ENCODE measurements around the gene BTG2.

The BTG2 gene

DNA sequence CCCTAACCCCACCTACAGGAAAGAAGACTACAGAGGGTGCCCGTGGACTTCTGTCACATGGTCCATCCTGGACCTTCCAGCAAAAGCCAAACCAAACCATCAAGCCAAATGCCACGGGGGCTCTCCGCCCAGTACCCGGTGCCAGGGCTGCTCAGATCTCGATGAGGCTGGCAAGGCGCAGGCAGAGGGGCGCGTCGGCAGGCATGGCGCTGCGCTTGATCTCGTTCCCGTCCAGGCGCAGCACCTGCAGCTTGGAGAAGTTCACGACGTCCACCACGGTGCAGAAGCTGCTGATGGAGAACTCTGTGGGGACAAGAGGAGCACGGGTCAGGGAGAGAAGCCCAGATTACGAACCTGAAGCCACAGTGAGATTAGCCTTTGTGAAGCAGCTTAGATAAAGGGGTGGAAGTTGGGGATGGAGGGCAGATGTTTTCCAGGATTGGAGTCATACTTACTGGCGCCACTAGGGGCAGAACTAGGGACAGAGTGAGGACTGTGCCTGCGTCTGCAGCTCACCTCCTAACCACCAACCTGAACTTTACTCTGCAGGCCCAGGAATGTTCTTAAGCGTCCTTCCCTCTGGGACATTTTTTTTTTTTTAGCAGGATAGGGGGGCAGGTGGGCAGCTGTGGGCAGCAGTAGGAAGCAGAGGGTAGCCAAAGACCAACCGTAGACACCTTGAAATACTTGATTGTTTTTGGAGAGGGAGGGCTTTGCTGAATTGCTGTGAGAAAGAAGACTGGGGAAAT is 37.0 kb downstream of the BTG2 start:
- peak in 1 of 2 donors; percentile 42 for DNase-seq (ENCODE audit: low read depth in 2 of 2)

DNA sequence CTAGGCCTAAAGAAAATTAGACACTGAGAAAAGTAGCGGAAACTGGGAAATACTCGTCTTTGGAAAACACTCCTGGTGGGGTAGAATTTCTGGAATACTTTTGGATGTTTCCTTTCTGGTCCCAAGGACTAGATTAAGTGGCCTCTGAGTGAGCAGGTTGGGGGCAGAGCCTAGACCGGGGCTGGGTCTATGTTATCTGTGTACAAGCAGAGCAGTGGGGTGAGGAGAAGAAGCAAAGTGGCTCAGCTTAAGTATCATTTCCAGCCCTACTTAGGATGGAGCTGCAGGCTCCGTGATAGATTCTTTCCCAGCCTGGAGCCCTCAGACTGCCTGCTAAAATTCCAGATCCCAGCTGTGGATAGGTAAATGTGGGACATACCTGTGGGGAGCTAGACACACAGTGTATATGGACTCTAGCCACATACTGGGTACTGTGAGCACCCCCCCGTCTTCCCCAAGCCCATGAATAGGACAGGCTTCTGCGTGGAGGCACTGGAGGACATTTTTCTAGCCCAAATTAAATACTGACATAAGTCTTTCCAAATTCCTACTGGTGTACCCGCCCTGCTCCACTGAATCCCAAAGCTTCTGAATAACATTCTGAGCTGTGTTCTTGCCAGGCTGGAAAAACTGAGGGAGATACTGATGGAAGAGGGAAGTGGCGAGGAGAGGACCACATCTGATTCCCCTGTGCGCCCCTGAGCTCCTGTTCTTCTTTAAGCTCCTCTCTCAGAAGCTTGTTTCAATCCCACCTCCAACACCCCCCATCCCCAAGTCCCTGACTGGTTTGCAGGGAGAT is 38.8 kb downstream of the BTG2 start:
- no peak for DNase-seq (ENCODE audit: low read depth in 2 of 2)

GRCh38 chr1:203346060-203346768 is 40.9 kb downstream of the BTG2 start:
- DNase-seq (ENCODE audit: low read depth in 2 of 2): no peak

GRCh38 chr1:203346769-203347102 is 41.4 kb downstream of the BTG2 start:
- no peak for DNase-seq (ENCODE audit: low read depth in 2 of 2)

GRCh38 chr1:203349166-203349565 is 43.8 kb downstream of the BTG2 start:
- no peak for DNase-seq (ENCODE audit: low read depth in 2 of 2)

DNA sequence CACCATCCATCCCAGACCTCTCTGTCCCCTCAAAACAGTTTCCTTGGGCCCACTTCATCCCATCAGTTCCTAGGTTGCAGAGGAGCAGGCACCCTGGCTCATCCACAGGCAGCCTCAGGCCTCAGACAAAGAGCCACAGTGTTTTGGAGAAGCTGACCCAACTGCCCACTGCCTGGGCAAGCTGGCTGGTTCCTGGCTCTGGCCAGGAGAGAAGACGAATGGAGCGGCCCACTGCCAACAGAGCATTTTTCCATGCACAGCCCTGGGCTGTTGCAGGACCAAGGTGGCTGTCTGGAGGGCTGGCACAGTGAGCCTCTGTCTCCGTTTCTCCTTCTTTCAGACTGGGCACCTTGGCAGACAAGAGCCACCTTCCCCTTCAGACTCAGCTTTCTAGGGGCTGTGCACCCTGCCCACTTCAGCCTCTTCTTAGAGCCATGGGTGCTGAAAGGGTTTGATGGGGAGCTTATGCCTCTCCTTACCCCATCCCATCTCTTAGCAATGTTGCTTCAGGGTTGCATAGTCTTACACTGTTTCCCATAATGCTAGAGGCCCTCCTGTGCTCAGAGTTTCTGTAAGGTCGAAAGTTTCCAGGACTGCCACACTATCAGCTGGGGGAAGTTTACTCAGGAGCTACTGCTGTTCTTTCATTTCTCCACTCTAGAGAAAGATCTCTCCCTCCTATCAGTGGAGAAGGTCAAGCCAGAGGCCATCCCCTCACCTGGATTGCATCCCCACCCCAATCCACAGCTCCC is 44.6 kb downstream of the BTG2 start:
- DNase-seq (ENCODE audit: low read depth in 2 of 2): no peak

- DNase-seq (ENCODE audit: low read depth in 2 of 2): no peak
Measured at GRCh38 chr1:203351037-203351625, 45.8 kb downstream of the BTG2 start, which contains the start of gene FMOD. Gene FMOD, minus strand, starts transcription at chr1:203351122. Its CDS starts 2,852 bp downstream, at chr1:203348270.

- DNase-seq (ENCODE audit: low read depth in 2 of 2): no peak
Measured at GRCh38 chr1:203353486-203353885, 48.2 kb downstream of the BTG2 start.

GRCh38 chr1:203354246-203354645 is 48.9 kb downstream of the BTG2 start:
- no peak for DNase-seq (ENCODE audit: low read depth in 2 of 2)

GRCh38 chr1:203359010-203359571 is 53.8 kb downstream of the BTG2 start:
- DNase-seq (ENCODE audit: low read depth in 2 of 2): no peak
